HG02981 (cell line): Measurements from ENCODE around the gene LRRC58.
"Not testable (repeated sequence)": the region's sequence is repeated elsewhere in the genome, so short reads cannot be mapped to it uniquely, and the experiment has no call there.

Experiments
- ATAC-seq: cut with Tn5 transposase; IDR thresholded peaks from one replicate; pipeline ENCODE4 v1.9.1; 2021; ENCODE audit warnings: mild to moderate bottlenecking, moderate library complexity; ENCODE audit not compliant: unreplicated experiment

The LRRC58 gene

DNA sequence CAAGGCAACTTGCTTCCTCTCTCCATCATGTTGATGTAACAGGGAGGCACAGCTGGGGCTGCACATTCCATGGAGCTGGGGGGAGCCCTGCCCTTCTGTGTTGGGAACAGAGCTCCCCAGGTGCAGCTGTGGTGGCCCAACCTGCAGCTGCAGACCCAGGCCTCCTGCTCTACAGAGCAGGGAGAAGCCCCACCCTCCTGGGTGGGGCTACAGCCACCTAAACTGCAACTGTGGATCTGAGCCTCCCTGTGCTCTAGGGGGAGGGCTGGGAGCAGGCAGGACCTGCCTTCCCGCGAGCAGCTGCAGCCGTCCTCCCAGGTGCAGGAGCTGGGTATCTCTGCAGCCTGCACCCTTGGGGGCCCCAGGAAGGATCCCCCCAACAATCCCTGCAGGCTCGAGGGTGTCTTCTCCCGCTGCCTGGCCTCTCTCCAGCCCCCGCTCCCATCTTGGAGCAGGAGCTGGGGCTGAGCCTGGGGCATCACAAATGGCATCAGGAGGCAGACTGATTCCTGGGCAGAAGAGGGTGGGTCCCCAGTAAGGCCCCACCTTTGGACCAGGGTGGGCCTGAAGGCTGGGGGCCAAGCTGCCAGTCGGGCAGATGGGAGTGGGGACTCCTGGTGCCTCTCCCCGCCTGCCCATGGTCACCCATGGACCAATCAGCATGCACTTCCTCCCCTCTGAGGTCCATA lies 7.4 kb downstream of the LRRC58 start:
- ATAC-seq = no peak

DNA sequence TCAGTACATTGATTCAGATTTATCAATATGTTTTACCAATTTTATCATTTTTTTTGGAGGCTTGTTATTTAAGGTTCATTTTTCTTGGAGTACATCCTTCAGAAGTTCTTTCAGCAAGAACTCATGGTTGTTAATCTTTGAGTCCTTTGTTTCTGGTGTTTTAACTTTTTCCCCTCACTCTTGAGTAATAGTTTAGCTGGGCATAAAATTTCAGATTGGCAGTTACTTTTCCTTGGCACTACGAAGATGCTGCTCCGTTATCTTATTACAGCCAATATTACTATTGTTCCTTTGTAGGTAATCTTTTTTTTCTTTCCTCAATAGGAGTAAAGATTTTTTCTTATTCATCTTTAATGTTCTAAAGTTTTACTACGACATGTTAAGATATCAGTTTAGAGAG lies 9.8 kb downstream of the LRRC58 start:
- no peak for ATAC-seq

DNA sequence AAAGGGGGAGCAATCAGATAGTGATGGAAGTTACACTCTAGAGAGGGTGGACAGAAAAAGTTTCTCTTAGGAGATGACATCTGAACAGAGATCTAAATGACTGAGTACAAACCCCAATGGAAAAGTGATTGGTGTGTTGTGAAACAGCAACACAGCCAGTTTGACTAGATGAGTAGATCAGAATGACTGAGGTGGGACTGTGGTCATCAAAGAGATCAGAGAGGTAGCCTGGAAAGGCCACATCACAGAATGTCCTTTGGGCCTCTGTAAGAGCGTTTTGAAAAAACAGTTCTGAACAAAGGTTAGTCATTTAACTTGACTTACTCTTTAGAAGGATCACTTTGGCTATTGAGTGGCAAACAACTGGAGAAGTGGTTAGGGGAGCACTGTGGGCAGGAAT lies 10.6 kb downstream of the LRRC58 start:
- ATAC-seq = no peak

DNA sequence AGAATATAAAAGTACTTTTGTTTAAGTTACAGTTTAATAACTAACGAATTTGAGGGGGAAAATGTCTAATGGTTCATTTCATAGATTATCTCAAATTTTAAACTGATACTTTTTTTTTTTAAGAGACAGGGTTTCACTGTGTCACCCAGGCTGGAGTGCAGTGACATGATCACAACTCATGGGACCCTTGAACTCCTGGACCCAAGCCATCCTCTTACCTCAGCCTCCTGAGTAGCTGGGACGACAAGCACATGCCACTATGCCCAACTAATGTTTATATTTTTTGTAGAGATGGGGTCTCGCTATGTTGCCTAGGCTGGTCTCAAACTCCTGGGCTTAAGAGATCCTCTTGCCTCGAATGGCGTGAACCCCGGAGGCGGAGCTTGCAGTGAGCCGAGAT lies 16.5 kb downstream of the LRRC58 start:
- no peak for ATAC-seq

DNA sequence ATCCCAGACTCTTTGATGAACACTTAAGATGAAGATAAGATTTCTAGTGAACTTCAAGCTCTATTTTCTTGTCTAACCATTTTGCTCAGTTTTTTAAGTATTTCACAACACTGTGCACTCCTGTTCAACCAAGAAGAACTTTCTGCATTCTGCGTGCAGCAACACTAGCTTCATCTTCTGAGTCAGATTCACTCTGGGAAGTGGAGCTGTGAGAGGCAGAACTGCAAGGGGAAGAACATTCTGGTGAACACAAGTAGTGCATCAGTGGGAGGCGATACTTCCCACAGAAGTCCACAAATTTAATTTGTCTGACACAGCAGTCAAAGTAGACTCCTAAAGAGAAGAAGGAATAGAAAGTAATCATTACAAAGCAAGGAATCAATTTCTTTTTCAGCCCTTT lies 18.1 kb downstream of the LRRC58 start:
- no peak for ATAC-seq

DNA sequence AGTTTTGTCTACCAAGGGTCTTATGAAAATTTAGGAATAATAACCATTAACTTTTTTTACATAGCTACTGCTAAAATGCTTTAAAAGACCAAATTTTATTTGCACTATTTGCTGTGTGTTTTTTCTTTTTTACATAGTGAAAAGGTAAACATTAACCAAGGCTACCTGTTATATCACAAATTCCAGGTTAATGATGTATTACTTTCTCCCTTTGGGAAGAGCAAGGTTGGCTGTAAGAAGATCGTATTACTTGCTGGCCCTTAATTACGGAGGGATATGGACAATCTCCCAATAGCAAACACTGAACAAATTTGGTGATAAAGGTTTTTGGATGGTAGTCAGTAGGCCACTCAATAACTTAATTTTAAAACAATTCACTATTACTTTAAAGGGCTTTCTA lies 22.4 kb downstream of the LRRC58 start:
- ATAC-seq = no peak

DNA sequence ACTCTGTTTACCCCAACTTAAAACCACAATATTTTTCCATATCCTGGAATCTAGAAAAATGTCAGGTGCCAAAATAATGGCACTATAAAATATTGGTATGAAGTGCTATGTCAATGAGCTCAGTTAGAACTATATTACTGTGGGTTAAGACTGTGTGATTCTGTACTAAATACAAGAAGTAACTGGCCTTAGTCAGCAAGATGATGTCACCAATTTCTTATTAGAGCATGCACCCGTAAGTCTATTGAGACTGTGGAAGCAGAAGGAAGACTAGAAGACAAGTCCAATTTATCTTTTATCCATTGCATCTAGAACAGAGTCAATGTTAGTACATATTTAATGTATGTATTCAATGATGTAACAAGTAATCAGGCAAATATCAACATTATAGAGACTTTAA lies 25.0 kb downstream of the LRRC58 start:
- no peak for ATAC-seq

DNA sequence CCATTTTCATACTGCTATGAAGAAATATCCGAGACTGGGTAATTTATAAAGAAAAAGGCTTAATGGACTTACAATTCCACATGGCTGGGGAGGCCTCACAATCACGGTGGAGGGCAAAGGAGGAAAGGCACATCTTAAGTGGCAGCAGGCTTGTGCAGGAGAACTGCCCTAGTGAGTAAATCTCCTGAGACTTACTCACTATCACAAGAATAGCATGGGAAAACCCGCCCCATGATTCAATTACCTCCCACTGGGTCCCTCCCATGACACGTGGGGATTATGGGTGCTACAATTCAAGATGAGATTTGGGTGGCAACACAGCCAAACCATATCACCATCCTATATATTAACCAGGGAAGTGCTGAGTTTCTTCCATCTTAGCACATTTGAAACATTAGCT lies 25.4 kb downstream of the LRRC58 start:
- not testable (repeated sequence) for ATAC-seq

DNA sequence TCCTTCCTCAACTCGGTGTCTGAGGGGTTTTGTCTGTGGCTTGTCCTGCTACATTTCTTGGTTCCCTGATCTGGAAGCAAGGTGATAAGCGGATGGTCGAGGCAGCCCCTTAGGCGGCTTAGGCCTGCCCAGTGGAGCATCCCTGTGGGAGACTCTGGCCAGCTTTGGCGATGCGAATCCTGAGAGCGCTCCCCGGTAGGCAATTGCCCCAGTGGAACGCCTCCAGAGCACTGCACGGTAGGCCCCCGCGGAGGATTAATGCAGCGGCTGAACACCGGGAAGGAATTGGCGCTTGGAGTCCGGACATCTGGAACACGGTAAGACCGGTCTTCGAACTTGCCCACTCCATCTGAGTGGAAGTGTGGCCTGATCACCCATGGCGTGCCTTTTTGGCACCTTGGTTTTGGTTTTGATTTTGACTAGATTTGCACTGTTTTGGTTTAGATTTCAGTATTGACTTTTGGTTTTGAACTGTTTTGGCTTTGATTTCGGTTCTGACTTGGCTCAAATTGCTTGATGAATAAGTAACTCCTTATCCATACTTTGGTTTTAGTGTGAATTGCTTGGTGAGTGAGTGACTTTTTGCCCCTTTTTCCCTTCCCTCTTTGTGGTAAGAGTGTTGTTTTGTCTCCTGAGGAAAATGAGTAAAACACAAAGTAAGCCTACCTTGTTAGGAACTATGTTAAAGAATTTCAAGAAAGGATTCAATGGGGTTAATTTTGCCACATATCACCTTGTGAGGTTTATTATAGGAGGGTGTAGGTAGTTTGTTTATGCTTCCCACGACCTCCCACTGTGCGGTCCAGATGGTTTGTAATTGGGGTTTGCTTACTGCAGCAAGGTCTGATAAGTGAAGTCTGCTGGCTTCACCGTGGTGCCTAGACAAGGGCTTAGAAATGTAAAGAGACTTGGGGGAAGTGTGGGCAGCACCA lies 37.0 kb downstream of the LRRC58 start:
- no peak for ATAC-seq

DNA sequence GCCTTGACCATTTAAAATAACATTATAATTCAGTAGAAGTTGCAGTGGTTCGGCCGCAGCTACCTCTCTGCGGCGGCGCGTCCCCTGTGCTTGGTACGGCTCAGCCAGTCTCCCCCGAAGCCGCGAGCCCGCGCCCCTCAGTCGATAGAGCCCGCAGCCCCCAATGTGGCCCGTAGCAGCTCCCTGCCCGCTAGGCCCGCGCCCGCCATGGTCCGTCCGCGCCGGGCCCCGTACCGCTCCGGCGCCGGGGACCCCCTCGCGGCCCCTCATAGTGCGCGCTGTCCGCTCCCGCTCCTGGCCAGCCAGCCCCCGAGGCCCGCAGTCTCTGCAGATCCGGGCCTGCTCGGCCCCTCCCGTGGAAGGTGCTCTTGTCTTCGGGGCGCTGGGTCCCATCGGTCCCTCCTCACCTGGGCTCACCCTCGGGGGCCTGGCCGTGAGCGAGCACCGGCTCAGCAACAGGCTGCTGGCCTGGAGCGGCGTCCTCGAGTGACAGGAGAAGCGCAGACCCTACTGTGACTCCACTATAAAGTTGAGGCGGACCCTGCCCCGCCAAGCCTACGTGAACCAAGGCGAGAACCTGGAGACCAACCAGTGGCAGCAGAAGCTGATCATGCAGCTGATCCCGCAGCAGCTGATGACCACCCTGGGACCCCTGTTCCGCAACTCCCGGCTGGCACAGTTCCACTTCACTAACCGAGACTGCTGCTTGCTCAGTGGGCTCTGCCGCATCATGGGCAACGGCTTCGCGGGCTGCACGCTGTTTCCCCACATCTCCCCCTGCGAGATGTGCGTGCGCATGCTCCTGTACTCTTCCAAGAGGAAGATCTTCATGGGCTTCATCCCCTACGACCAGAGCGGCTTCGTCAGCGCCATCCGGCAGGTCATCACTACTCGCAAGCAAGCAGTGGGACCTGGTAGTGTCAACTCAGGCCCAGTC lies 42.4 kb downstream of the LRRC58 start:
- ATAC-seq = no peak

DNA sequence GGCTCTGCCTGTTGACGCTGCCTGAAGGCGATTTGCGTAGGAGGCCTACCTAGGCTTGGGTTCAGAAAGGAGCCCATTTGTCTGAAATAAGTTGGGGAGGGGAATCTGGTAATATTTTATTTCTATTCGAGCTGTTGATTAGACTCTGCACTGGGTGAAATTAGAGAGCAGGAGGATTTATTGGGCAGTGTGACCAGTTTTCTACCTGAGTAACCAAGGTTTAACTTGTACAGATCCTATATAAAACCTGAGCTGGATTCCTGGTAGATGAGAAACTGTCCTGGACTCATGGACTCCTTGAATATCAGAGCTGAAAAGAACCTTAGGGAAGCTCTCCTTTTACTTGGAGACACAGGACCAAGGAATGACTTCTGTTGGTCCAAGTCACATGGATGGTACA lies 44.5 kb downstream of the LRRC58 start:
- ATAC-seq = no peak

DNA sequence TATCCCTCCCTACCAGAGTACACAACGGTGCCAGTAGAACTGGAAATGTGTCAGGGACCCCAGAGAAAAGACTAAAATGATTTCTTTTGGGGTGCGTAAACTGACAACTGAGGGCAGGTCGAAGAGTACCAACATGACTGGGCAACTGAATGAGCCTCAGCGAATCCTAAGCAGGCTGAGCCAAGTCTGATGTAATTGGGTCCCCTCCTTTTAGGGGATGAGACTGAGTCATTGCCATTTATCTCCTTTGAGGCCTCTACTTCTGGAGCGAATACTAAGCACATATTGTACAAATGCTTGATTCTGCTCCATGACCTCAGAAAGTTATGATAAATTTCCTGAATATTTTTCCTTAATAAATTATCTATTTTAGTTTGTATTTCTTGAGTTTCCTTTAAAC lies 46.8 kb downstream of the LRRC58 start:
- ATAC-seq = no peak

DNA sequence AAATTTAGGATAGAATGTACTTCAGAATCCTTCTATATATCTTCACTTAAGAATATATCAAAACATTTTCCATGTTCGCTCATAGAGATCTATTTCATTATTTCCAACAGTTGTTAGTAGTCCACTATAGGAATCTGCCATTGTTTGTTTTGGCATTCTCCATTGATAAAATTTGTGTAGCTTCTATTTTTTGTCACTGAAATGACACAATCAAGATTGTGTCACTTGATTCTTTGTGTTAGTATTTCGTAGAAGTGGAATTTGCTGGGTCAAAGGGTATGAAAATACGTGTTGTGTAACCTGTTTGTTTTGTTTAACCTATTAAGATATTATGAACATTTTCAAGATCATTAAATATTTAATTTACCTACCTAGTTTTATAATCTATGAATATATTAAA lies 48.2 kb downstream of the LRRC58 start:
- no peak for ATAC-seq

DNA sequence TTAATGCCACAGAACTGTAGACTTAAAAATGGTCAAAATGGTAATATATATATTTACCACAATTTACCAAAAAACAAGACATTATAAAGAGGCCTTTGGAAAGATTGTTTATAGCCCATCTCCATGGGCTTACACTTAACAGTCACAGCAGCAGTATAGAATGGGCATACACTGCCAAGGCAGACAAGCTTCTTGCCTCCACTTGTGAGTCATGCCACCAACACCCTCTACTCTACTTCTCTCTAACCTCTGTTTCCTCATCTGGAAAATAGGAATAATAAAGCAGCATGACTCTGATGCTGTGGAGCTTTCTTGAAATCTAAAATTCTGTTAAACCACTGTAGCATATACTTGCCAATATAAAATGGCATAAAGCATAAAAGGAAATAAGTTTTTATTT lies 49.8 kb downstream of the LRRC58 start:
- no peak for ATAC-seq

DNA sequence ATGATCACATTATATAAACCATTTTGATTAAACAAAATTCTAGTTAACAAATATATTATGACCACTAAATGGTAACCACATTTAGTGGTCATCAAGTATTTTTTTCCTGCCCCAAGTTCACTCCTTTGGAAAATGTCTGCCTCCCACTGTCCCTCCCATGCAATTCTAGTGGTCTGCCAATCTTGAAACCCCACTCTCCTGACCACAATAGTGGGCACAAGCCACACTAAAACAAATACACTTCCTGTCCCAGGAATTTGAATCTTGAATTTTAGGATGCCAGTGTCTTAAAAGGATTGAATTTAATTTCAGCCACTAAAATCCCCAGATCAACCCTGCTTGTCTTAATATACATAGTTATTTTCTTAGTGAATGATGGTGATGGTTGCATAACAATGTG lies 50.2 kb downstream of the LRRC58 start:
- ATAC-seq = no peak

DNA sequence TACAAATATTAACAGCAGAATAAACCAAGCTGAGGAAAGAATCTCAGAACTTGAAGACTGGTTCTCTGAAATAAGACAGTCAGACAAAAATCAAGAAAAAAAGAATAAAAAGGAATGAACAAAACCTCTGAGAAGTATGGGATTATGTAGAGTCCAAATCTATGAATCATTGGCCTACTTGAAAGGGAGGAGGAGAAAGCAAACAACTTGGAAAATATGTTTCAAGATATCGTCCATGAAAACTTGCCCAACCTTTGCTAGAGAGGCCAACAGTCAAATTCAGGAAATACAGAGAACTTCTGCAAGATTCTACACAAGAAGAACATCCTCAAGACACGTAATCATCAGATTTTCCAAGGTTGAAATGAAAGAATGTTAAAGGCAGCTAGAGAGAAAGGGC lies 57.6 kb downstream of the LRRC58 start:
- not testable (repeated sequence) for ATAC-seq

DNA sequence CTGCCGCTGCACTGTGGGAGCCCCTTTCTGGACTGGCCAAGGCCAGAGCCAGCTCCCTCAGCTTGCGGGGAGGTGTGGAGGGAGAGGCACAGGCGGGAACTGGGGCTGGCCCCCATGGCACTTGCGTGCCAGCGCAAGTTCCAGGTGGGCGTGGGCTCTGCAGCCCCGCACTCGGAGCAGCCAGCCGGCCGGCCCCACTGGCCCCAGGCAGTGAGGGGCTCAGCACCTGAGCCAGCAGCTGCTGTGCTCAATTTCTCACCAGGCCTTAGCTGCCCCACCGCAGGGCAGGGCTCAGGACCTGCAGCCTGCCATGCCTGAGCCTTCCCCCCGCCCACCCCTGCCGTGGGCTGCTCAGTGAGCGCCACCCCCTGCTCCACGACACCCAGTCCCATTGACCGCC lies 59.5 kb downstream of the LRRC58 start:
- ATAC-seq = no peak

DNA sequence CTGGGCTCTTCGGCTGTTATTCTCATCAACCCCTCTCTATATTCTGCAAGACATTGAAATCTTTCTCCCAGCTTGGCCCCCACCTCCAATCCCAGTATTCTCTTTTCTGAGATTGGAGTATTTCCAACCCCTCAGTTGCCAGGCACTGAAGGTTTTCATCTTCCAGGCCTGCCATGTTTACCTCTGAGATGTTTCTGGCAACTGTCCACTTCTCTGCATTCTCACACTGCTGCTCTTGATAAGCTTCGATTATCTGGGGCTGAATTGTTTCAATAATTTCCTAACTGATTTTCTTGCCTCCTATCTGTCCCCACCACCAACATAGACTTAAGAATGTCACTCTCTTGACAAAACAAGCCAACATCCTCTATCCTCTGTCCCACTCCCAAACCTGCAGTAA lies 62.7 kb downstream of the LRRC58 start:
- no peak for ATAC-seq

DNA sequence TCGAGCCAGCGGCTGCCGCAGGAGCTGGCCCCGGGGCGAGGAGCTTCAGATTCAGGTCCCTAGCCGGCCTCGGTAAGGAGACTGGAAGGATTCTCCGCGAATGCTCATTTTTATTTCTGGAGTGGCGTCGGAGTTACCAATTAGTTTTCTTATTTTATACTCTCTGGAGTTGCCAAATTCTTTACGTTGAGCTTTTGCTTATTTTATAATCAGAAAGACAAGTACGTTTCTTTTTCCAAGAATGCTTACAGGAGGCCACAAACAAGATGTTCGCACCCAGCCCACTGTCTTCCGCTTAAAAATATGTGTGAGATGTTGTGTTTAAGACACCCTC lies 63.7 kb downstream of the LRRC58 start:
- no peak for ATAC-seq

DNA sequence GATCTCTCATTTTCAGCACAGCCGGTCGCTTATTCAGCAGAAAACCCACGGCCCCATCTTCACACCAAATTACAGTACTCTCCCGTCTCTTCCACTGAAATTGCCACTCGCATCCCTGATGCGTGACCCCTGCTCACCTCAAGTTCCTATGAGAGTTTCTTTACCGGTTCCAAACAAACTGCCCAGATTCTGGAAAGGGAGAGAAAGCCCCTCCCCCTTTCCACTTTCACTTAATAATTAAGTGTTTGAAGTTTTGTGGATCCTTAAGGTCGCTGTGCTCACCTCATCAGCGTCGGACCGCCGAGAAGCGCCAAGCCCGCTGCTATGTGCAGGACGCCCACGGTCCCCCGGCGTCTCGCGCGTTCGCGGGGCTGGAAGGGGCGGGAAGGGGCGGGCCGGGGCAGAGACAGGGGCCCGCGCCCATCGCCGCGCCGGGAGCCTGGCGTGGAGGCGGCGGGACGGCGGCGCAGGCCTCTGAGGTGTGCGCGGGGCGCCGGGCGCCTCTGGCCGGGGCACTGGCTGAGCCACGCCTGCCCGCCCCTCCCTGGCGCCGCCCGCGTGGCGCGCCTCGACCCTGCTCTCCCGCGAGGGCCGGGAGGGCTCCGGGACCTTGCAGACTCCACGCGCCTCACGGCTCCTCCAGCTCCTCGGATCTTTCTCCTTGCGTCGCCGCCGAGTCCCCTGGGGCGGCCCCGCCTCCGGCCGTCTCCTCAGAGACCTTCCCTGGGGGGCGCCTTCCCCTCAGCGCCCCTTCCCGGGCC lies 64.2 kb downstream of the LRRC58 start, which contains the start of gene GPR156:
Gene GPR156, minus strand, starts transcription at position 476 of the 761 bp plus-strand sequence. CDS start 41,124 bp downstream, outside the sequence.
- no peak for ATAC-seq

DNA sequence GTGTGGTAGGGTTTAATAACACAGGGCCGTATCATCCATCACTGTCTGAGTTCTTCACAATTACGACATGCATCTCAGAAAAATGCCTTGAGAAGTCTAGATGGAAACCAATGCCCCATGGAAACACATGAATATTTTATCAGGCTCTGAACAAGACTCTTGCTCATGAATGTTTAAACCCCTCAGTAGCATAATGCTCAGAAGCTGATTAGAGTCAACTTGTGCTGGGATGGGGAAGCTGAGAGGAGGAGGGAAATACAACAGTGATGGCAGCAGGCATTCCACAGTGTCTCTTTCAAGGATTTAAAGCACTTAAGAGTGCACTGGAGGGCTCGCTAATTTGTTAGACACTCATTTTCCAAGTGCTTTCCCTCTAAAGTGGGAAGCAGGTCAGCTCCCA lies 67.9 kb downstream of the LRRC58 start:
- ATAC-seq = no peak
